Measurements from ENCODE around the gene IGF2.

- TF ChIP-seq, protein P1, sequence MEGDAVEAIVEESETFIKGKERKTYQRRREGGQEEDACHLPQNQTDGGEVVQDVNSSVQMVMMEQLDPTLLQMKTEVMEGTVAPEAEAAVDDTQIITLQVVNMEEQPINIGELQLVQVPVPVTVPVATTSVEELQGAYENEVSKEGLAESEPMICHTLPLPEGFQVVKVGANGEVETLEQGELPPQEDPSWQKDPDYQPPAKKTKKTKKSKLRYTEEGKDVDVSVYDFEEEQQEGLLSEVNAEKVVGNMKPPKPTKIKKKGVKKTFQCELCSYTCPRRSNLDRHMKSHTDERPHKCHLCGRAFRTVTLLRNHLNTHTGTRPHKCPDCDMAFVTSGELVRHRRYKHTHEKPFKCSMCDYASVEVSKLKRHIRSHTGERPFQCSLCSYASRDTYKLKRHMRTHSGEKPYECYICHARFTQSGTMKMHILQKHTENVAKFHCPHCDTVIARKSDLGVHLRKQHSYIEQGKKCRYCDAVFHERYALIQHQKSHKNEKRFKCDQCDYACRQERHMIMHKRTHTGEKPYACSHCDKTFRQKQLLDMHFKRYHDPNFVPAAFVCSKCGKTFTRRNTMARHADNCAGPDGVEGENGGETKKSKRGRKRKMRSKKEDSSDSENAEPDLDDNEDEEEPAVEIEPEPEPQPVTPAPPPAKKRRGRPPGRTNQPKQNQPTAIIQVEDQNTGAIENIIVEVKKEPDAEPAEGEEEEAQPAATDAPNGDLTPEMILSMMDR (IDR thresholded peaks at IDR 0.05): no peak
- TF ChIP-seq POLR2A (IDR thresholded peaks at IDR 0.05) (no peak), POLR2AphosphoS5 (IDR thresholded peaks at IDR 0.05; ENCODE audit: insufficient read depth in 1 of 2, low read depth in 1 of 2) (no peak)
Observed at GRCh38 chr11:2129308-2129698, 9.9 kb downstream of the IGF2 start.

Measured in vagina (tissue), 2 donors.